Ishikawa (cell line): Measurements from ENCODE around the gene LAMC1.

Experiments used
- CEBPB ChIP-seq: IDR thresholded peaks from 2 replicates; pipeline ENCODE4 v1.6.1; 2012
- CREB1 ChIP-seq: IDR thresholded peaks from 2 replicates; pipeline ENCODE4 v1.6.1; 2012; ENCODE audit warnings: low read depth
- EGR1 ChIP-seq: IDR thresholded peaks from 2 replicates; pipeline ENCODE4 v1.6.1; 2012
- EP300 ChIP-seq: IDR thresholded peaks from 2 replicates; pipeline ENCODE4 v1.6.1; 2012; ENCODE audit warnings: borderline replicate concordance
- FOXM1 ChIP-seq: IDR thresholded peaks from 2 replicates; pipeline ENCODE4 v1.6.1; 2012; ENCODE audit warnings: low read depth, borderline replicate concordance
- MAX ChIP-seq: IDR thresholded peaks from 2 replicates; pipeline ENCODE4 v1.6.1; 2012
- RAD21 ChIP-seq: IDR thresholded peaks from 2 replicates; pipeline ENCODE4 v1.6.1; 2012; ENCODE audit warnings: low read depth
- TAF1 ChIP-seq: IDR thresholded peaks from 2 replicates; pipeline ENCODE4 v1.6.1; 2012; ENCODE audit warnings: low read depth, mild to moderate bottlenecking
- TCF12 ChIP-seq: IDR thresholded peaks from 2 replicates; pipeline ENCODE4 v1.6.1; 2012; ENCODE audit warnings: low read depth
- TEAD4 ChIP-seq: IDR thresholded peaks from 2 replicates; pipeline ENCODE4 v1.6.1; 2012
- YY1 ChIP-seq: IDR thresholded peaks from 2 replicates; pipeline ENCODE4 v1.6.1; 2012; ENCODE audit warnings: low read depth

DNA sequence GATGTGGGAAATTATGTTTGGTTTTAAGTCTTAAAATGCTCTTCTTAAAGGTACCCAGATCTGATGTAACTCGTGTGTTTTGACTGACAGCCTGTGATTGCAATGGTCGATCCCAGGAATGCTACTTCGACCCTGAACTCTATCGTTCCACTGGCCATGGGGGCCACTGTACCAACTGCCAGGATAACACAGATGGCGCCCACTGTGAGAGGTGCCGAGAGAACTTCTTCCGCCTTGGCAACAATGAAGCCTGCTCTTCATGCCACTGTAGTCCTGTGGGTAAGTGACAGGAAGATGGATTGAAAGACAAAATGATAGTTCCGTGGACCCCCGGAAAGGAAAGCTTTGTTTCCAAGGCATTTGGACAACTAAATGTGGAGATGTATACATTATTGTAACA lies 91.2 kb downstream of the LAMC1 start:
- TF ChIP-seq EP300: no peak
- TF ChIP-seq TAF1: no peak
- TF ChIP-seq CREB1: no peak
- no peak for TF ChIP-seq FOXM1
- no peak for TF ChIP-seq YY1
- no peak for TF ChIP-seq CEBPB
- TF ChIP-seq TCF12: no peak
- TF ChIP-seq RAD21: no peak
- no peak for TF ChIP-seq TEAD4
- TF ChIP-seq EGR1: no peak
- no peak for TF ChIP-seq MAX
